Stimulated activated CD8-positive, alpha-beta memory T cell treated with anti-CD3 and anti-CD28 coated beads, Interleukin-7, amount 100 ng/mL, for 4 hours (primary cell): ENCODE results near the gene ASTN2.
"Not testable (repeated sequence)": the region's sequence is repeated elsewhere in the genome, so short reads cannot be mapped to it uniquely, and the experiment has no call there.

Source experiments
- DNase-seq, 2 donors: peaks; one replicate each; pipeline ENCODE4 v3.0.0-alpha.2; 2020; ENCODE audit warnings: low read depth in 2 of 2

The ASTN2 gene

GRCh38 chr9:116873937-116874914, 540.6 kb downstream of the ASTN2 start:
- no peak for DNase-seq

GRCh38 chr9:116873491-116873890, 541.4 kb downstream of the ASTN2 start:
- no peak for DNase-seq

GRCh38 chr9:116870566-116870965, 544.3 kb downstream of the ASTN2 start:
- DNase-seq = no peak

GRCh38 chr9:116868201-116868600, 546.7 kb downstream of the ASTN2 start:
- no peak for DNase-seq

- no peak for DNase-seq
These were observed 553.5 kb downstream of the ASTN2 start for GRCh38 chr9:116861321-116861720.

- no peak for DNase-seq
These were observed 554.2 kb downstream of the ASTN2 start for GRCh38 chr9:116860509-116861120.

- DNase-seq = no peak
These were observed 555.1 kb downstream of the ASTN2 start for GRCh38 chr9:116859763-116860162.

- no peak for DNase-seq
These were observed 557.5 kb downstream of the ASTN2 start for GRCh38 chr9:116857321-116857720.

GRCh38 chr9:116855881-116856662, 558.8 kb downstream of the ASTN2 start:
- no peak for DNase-seq

GRCh38 chr9:116849721-116850120, 565.1 kb downstream of the ASTN2 start:
- DNase-seq = no peak

GRCh38 chr9:116844621-116845020, 570.2 kb downstream of the ASTN2 start:
- no peak for DNase-seq

- DNase-seq = no peak
These were observed 570.8 kb downstream of the ASTN2 start for GRCh38 chr9:116843863-116844620.

GRCh38 chr9:116842658-116843057, 572.2 kb downstream of the ASTN2 start:
- DNase-seq = no peak

GRCh38 chr9:116838468-116838867, 576.4 kb downstream of the ASTN2 start:
- DNase-seq = not testable (repeated sequence)

GRCh38 chr9:116837018-116837989, 577.6 kb downstream of the ASTN2 start:
- DNase-seq = no peak

GRCh38 chr9:116830321-116830720, 584.5 kb downstream of the ASTN2 start:
- not testable (repeated sequence) for DNase-seq

- DNase-seq = no peak
These were observed 593.1 kb downstream of the ASTN2 start for GRCh38 chr9:116821633-116822229.

GRCh38 chr9:116819116-116819515, 595.7 kb downstream of the ASTN2 start:
- no peak for DNase-seq

GRCh38 chr9:116817762-116818161, 597.1 kb downstream of the ASTN2 start:
- DNase-seq = no peak

- DNase-seq = no peak
These were observed 598.4 kb downstream of the ASTN2 start for GRCh38 chr9:116816484-116816883.
